M059J (cell line): ENCODE measurements around the gene LRRTM4. TPM values are rescaled to one million over a fixed set of nuclear protein-coding genes. Genes with fewer than 3 reads are reported as not detected.

ENCODE experiments used
- DNase-seq: peaks from one replicate; pipeline ENCODE4 v3.0.0-alpha.2; 2012; ENCODE audit warnings: low read depth
- total RNA-seq: library from RNA; depleted of rRNA; stranded (reverse); fragments of >200 nt; shearing (Covaris generic); gene quantifications from 2 replicates; pipeline ENCODE4 v1.2.3, GENCODE V29; 2014; rRNA removed

LRRTM4 gene
- total RNA-seq = 0.07 TPM in 1 of 2 replicates, not detected in the other

DNA sequence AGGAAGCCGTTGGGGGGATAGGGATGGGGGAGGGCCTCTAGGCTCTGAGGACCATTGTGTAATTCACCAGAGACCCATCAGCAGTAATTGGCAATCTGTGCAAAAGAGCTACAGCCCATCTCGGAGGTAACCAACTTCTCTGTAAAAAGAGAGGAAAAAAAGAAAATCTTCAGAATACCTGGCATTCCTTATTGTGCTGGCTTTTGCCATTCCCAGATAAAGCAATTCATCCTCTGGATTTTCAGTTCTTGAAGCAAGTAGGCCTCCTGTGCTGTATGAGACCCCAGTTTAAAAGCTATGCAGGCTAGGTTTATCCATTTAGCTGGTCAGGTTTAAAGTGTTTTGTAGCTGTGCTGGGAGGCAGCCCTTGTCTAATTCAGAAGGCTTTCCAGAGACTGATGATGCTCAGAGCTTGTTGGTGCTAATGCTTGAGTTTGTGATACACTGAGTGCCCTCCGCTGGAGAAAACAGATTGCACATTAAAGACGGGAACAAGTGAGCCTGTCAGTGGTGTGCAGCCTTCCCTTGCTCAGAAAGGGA lies at the start of gene LRRTM4:
Gene LRRTM4 (minus strand): TSS at position 446 of the 540 bp plus-strand sequence.
- no peak for DNase-seq

DNA sequence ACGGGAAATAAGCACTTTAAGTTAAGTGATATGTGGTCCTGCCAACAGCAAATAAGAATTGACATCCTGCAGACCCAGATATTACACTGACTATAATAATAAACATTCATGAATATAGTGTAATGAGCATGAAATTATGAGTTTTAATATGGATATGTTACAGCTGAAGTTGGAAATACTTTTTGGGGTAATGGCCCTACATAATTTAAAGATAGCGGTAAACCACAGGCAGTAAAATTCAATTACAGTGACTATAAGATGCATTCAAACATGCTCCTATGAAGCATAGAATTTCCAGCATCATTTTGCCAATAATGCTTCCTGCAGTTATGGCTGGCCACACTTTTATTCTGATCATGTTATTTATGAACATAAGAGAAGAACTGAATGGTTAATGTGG lies 49.4 kb upstream of the LRRTM4 start:
- no peak for DNase-seq

DNA sequence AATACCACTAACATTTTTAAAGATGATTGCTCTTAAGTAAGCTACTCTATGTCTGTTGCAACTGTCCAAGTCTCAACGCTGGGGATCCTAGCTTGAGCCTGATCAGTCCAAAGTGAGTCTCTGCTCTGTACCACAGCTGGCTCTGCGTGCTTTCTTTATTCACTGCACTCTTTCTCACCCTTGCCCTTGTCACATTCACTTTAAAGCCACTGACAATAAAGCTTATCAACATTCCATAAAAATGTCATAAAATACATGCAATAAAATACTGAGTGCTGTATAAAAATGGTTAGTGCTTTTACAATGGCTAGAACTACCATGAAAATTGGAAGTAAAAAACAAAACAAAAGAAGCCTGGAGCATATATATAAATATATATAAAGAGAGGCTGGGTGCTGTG lies 45.5 kb upstream of the LRRTM4 start:
- no peak for DNase-seq

DNA sequence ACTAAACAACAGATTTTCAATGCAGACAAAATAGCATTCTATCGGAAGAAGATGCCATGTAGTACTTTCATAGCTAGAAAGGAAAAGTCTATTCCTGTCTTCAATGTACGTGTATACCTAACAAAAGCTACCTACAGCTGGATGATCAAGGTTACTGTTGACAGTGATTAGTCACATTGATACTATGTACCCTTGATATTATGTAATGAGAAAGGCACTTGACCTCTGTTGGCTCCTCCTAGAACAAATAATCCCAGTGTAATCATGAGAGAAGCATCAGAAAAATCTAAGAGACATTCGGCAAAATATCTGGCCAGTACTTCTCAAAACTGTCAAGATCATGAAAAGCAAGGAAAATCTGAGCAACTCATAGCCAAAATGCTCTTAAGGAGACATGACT lies 44.4 kb upstream of the LRRTM4 start:
- DNase-seq = no peak

DNA sequence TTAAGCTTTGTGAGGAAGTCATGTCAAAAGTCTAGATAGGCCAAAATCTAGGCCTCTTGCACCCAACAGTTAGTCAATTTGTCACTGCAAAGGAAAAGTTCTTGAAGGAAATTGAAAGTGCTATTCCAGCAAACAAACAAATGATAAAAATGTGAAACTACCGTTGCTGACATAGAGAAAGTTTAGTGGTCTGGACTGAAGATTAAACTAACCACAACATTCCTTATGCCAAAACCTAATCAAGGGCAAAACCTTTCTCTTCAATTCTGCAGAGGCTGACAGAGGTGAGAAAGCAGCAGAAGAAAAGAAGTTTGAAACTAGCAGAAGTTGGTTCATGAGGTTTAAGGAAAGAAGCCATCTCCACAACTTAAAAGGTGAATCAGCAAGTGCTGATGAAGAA lies 44.0 kb upstream of the LRRTM4 start:
- DNase-seq = no peak

DNA sequence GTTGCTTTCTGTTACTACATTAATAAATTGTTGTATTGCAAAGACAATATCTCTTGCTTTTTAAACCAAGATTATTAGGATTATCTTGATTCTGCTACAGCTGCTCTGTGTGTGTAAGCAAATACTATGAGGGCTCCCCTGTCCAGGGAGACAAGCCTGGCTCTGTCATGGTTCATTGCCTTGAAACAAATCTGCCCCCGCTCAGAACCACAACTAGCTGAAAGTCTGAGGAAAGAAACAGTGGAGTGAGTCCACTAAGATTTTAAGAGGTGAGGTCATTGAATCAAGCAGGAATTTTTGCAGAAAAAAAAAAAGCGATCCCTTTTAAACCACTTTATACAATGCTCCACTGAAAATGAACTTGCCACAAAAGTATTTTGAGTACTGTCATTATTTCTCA lies 30.8 kb upstream of the LRRTM4 start:
- DNase-seq = no peak

DNA sequence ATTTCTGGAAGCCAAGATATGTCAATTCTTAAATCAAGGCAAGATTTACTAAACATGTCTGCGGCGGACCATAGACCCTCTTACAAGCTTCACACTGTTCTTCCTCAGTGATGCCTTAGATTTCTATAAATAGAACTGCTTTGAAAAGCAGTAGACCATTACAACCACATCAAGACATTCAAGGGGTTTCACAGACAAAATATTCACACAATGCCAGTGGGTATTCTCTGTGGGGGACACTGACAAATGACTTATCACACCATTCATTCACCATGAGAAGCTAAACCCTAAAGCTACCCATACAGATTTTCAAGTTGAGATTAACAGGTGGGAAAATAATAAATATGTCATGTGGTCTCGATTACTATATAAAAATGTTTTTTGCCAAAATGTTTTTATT lies 15.9 kb upstream of the LRRTM4 start:
- DNase-seq = no peak

DNA sequence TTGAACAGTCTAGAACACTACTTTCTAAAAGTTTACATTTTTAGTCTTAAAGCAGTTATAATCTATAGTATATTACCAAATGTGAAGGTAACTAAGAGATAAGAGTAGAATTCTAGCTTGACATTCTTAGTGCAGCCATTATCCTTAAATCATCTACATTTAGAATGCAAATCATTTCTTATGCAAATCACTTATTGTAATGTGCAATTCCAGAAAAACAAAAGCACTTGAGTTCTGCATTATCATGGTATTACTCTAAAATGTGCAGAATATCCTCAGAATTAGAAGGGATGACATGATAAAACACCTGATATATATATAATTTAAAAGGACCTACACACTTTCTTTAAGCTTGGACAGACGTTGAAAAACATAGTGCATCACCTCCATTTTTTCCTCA lies 712 bp upstream of the LRRTM4 start:
- no peak for DNase-seq

DNA sequence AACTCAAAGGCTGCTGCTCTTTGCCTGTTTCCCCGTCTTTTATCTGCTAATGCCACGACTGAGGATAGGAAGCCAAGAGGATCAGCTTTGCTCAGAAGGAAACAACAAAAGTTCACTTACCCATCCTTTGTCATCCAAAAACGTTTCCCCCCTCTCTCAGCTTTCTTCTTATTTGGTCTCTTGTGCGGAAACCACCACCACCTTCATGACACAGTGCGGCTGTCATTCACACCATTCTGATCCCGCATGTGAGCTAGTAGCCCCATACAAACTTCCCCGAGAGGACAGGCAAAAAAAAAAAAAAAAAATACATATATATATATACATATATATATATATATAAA lies 656 bp downstream of the LRRTM4 start:
- no peak for DNase-seq

DNA sequence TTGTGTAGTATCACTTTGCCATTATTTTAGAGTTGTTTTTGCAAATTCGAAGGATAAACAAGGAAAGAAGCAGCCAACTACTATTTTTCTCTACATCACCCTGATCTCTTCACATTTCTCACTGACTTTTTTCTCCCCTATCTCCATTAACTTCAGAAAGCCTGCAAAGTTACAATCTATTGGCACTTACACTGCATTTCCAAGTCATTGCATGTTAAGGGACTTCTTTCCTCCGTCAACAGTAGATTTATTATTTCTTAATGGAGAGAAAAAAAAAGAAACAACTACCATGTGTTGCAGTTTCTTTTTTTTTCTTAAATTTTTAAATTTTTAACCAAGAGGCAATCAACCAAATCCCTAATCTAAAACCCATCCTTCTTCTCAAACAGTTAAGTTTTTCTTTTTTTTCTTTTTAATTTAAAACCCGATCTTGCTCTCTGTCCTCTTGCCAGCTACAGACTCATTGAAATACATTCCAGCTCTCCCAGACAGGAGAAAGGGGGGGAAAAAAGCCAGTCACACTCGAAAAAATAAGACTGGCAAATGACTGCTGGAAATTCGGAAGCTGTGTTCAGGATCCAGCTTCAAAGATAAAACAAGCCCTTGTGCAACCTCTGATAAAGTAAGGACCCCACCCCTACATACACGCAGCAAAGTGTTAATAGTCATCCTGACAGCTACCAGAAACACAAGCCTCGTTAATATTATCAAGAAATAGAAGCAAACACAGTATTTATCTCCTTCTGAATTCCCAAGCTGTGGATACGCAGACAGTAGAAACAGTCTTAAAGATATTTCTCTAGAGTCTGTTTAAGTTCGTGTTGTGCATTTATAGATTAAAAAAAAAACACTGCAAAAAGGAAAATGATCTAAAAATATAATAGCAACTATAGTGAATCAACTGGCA lies 1.3 kb downstream of the LRRTM4 start:
- no peak for DNase-seq

DNA sequence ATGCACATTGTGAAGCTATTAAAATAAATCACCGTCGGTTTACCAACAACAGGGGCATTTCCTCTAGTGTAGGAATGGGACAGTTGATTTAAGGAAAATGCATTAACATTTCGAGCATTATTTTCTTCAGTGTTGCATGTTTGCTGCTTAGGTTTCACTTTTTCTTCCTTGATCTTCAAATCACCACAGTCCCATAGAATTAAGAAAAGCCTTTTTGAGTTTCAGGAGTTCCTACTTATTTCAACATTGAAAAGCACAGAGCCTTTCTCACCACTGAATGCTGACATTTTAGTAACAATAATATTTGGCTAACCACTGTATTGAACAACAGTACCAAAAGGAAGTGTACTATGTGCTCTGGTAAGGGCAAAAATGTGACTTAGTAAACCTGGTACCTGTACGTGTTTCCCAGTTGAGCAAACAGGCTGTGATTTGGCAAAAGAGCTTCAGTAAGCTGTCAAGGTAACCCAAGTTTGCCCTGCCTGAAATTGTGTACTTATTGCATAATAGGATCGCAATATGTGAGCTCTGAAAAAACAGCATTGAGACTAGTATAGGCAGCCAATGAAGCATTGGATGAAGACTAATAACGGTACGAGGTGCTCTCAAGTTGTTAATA lies 2.2 kb downstream of the LRRTM4 start:
- no peak for DNase-seq

DNA sequence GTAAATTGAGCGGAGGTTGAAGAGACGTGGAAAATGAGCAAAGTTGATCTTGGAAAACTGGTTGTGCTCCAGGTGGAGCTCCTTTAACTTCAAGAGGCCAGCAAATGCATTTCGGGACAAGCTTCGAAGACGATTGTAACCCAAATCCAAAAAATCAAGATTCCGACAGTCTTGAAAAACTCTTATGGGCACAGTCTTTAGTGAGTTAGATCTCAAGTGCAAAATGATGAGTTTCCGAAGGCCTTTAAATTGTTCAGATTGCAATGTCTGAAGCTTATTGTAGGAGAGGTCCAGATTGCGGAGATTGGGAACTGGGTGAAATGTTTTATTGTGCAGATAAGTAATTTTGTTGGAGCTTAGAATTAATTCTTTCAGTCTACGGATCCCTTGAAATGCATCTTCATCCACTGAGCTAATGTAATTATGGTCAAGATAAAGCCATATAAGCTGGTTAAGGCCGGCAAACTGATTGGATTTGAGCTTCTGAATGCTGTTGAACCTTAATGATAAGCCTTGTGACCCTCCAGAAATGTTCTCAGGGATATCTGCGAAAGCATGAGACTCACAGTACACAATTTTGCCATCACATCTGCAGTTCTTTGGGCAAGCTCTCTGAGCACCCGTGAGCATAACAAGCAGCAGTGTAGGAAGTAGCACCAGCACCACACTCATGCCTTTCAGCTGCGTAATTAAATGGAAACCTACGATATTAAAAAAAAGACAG lies 2.9 kb downstream of the LRRTM4 start:
- DNase-seq = no peak

DNA sequence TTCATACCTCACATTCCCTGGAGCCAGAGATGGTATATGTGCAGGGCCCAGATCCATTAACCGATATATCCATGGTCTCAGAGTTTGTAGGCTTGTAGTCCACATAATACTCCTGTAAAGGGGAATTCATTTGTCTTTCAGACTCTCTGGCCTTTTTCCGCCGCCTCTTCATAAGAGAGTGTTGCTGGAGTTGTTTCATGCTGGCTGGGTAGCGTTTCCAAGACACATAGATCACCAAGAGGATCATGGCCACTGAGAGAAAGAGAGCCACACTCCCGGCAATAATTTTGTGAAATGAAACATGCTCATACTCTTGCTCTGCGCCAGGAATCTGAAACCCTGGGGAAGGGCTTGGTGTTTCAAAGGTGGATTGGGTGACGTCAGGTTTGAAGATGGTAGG lies 3.9 kb downstream of the LRRTM4 start:
- no peak for DNase-seq

DNA sequence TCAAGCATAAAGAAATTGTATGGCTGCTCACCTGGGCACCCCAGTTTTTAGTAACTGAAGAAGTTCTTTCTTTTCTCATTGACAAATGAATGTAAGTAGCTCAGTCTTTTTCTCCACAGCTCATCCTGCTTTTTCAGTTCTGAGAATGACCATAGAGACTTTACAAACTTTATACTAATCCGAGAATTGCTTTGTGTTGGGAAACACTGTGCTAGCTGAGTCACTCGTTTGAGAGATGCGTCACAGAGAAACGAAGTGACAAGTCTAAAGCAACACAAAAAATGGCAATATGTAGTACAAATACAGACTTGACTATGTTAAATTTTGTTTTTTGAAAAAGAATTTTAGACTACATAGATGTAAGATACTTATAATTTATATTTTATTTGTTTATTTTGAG lies 9.0 kb downstream of the LRRTM4 start:
- peak; percentile 2 for DNase-seq

DNA sequence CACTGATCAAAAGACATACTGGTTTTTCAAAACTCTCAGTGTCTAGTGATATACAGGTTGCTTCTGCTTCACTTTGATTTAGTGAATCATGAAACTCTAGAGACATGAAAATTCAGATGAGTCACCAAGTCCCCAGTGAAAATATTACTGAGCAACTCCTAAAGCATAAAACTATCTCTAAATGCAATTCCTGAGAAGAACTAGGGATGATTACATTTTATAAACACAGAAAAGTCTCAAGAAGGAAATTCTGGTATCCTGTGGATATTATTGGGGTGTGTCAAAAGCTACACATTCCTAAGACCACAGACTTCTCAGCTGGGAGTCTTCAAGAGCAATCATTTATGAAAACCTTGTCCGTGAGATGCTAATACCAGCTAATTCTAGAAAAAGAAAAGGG lies 9.7 kb downstream of the LRRTM4 start:
- no peak for DNase-seq

DNA sequence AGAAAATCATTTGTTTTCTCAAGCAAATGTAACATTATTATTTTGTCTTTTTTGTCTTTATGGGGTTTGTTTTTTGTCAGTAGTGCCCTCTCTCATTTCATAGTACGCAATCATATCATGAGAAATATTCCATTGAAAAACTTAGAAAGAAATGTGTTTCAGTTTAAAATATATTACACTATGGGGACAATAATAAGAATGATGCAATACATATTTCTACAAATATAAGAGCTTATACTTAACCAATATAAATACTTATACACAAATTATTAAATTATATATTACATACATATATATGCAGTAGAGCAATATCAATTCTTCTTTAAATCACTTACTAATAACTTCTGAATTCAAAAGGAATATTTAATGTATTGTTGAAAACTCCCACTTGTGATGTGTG lies 13.7 kb downstream of the LRRTM4 start:
- DNase-seq = no peak

DNA sequence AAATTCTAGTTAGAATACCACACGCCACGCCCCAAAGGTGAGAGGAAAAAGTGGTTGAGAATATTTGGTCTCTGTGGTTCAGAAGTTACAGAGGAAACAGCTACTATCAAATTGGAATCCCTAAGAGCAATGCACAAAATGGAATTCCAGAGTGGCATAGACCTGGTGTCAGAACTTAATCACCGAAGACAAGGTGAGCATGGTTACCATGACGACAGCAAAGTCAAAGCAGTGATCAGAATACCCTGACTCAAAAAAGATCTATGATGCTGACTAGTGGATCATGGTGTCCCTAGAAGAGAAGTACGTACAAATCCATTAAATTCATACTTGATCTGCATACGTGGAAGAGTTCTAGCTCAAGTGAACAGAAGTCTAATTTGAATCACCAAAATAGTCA lies 14.5 kb downstream of the LRRTM4 start:
- no peak for DNase-seq

DNA sequence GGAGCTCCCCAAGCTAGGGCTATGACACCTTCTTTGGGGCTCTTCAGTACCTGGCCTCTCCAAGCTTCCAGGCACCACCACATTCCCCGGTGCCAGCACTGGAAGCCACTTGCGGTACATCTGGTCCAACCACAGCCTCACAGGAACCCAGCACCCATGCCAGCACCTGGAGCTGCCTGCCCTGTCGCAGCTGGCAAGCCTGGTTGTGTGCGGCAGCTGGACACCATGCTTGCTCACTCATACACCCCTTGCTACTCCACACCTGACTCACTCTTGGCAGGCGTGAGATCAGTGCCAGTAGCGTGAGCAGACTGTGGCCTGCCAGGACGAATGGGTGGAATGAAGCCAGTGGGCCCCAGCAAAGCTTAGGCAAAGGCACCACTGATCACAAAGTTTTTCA lies 34.0 kb downstream of the LRRTM4 start:
- DNase-seq = no peak

DNA sequence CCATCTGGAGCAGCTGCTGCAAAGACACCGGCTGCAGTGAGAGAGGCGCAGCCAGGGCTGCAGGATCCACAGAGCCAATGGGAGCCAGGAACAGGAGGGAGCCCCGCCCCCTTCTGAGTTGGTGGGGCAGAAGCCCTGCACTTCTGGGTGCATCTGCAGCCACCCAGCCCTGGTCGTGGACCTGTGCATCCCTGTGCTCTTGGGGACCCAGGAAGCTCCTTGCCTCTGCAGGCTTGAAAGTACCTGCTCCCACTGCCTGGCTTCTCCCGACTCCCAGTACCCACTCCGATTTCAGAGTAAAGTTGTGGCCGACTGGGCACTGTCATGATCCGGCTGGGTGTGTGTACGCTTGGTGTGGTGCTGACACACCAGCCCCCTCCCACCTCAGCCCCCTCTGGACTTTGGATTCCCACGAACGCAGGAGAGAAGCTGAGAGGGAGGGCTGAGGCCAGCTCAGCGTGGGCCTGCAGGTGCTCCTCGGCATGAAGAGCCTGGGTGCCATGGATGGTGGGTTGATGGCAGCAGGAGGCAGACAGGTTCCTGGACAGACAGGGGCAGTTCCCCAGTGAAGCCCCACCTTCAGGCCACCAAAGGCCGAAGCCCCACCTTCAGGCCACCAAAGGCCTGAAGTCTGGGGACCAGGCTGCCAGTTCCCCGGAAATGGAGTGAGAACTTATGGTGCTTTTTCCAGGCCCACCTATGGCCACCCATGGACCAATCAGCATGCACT lies 34.9 kb downstream of the LRRTM4 start:
- no peak for DNase-seq

DNA sequence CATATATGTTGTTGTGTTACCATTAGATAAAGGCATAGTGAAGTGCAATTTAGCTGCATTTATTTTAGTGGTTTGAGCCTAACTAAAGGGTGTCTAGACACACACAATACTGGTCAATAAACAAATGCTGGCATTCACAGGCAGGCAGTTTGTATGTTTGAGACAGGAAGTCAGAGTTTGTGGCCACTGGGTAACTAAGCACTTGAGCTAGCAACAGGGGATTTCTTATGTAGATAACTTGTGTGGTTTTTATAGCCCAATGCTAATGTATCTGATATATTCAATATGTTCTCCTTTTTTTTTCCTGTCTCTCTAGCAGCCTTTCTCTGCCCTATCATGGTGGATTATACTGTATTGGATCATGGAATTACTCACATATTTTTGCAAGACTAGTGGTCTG lies 38.1 kb downstream of the LRRTM4 start:
- DNase-seq = no peak

DNA sequence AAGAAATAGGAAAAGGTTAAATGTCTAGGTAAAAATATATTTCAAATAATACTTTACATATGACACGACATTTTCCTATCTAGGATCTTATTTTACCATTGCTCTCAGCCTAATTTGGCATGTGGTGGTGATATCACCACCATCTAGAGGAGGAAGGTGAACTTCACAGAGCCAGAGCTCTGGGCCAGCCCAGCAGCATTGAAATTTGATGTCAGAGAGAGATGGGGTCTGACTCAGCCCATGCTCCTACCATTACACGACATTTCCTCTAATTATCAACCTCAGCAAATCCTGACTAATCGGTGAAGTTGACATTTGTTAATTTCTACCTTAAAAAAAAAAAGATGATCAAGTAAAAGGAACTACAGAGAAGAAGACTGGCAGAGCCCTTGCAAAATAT lies 42.3 kb downstream of the LRRTM4 start:
- no peak for DNase-seq

DNA sequence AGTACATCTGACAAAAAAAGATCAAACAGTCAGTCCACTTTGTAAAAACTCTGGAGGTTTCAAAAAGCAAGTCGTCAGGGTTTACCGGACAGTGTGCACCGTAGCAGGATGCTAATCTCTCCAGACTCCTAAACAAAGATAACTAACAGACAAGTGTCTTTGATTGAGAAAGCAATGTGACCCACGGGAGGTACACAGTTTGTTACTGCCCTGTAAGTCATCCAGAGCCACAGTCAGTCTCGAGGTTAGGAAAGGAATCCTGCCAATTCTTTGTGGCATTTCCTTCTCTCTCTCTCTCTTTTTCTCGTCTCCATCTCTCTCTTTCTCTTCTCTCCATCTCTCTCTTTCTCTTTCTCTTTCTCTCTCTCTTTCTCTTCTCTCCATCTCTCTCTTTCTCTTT lies 42.8 kb downstream of the LRRTM4 start:
- DNase-seq = no peak
